ENCODE results near the gene ST3GAL4.
"Not testable (repeated sequence)": the region's sequence is repeated elsewhere in the genome, so short reads cannot be mapped to it uniquely, and the experiment has no call there.

ST3GAL4 gene

GRCh38 chr11:126347751-126348668 lies 7.5 kb upstream of the ST3GAL4 start:
- no peak for DNase-seq

DNA sequence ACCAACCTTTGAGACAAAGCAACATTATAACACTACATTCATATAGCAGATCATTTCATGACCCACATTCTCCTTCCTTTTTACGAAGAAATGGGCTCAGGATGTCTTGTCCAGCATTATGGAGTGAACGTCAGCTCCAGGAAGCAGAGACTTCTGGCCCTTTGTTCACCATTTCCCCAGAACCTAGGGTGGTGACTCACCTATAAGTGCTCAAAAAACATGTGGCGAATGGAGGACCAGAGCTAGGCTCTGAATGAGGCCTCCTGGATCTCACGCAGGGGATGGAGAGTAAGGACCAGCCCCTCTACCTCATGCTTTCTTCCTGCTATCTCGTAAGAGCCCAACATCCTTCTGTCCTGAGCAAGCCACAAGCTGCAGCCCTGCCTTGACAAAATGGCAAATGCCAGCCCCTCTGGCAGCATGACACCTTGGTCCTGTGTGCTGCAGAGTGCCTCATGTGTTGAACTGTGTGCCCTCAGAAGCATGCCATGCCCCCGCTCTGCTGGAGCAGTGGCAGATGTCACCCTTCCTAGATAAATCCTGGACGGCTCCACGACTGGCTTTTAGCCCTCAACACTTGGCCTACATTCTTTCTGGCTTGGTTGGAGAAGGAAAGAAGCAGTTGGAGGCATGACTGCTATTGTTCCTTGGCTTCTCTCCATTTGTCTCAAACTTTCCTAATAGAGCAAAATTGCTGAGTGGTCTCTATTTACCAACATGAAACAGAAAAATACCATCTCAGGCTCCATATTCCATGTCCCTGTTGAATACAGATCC lies 6.5 kb upstream of the ST3GAL4 start:
- peak; percentile 71 for DNase-seq

DNA sequence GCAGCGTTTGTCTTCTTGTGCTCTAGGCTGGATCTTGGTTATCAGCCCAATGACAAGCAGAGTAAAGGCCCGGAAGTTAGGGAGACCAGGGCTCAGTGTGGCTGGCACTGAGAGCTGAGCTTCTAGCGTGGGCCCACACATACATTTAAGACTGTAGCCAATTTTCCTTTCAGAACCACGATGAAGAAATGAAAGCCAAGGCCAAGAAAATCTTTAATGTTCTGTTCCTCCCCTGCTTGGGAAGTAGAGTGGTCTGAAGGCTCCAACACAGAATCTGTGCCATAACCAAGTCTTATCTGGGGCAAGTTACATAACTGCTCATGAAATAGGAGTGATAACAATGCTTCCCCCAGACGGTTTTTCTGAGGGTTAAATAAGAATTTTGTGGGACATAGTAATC lies 4.7 kb upstream of the ST3GAL4 start:
- no peak for DNase-seq

DNA sequence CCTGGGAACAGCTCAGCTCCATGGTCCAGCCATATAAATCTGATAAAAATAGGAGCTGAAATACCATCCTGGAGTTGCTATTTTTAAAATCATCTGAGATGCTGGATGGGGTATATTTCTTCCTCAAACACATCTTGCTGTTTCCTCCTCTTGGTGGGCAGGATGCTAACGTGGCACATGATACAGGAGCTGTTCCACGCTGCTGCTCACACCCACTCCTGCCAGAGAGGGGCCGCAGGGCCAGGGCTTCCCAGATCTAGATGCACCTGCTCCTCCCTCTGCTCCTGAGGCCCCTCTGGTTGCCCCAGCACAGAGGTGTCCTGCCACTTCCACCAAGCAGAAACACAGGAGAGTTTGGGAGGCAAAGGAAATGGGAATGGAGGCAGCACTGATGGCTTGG lies 3.3 kb upstream of the ST3GAL4 start:
- no peak for DNase-seq

- no peak for DNase-seq
Observed at GRCh38 chr11:126352934-126353801, 2.3 kb upstream of the ST3GAL4 start.

DNA sequence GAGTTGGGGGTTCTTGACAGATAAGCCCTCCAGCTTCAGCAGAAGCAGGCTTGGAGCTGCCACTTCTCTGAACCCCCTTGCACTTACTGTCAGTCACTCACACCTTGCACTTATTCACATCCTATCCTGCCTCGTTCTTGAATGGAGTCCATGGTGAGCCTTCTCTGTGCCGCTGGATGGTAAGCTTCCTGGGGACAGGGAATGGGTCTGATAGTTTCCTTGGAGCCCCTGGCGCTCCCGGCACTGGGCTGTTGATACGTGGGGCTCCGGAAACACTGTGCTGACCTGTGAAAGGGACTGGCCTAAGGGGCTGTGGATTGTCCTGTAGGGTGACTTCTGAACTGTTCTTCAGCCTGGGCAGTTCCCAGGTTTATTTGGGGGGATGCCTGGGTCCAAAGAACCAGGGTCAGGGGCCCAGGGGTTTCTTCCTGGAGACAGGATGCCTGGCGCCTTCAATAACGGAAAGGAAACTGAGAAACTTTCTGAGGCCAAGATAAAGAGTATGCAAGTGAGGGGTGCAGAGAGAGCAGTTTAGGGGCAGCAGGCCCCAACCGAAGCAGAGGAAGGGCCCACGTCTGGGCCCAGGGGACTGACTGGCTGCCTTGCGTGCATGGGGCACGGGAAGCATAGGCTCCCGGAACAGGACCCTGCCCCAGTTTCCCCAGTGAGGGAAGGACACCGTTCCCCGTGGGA lies 709 bp upstream of the ST3GAL4 start:
- no peak for DNase-seq

DNA sequence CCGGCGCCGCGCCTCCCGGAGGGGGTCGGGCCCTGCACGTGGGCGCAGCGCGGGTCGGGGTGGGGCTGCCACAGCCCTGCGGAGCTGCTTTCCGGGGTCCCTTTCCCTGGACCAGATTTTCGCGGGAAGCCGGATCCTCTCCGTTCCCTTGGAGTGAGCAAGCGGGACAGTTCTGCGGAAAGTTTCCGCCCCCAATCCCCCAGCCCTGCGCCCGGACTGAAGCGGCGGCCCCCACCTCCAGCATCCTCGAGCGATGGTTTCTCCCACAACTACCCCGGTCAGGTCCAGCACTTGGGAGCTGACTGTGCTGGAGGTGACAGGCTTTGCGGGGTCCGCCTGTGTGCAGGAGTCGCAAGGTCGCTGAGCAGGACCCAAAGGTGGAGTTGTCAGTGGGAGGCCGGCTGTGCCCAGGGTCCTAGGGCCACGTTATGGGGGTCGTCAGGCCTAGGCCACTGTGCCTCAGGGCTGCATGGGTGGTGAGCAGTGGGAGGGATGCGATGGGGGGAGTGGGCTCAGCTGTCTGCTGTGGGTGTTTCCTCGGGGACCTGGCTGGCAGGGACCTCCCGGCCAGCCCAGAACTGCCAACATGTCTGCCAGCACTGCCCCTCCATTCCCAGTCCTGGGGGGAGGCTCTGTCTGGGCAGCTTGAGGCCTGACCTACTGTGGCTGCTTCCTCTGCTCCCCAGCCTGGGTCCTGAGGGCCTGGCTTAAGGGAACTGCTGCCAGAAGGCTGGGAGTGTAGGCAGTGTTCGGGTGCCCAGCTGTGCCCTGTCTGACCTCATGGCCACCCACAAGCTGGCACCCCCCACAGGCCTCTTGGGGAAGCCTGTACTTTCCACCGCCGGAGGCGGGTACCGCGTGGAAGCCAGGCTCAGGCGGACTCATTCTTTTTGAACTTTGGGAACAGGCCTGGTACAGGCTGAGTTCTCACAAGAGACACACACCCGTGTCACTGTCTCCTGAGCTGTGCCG lies 726 bp downstream of the ST3GAL4 start:
- no peak for DNase-seq

GRCh38 chr11:126357055-126357962 lies 1.8 kb downstream of the ST3GAL4 start:
- DNase-seq: no peak

DNA sequence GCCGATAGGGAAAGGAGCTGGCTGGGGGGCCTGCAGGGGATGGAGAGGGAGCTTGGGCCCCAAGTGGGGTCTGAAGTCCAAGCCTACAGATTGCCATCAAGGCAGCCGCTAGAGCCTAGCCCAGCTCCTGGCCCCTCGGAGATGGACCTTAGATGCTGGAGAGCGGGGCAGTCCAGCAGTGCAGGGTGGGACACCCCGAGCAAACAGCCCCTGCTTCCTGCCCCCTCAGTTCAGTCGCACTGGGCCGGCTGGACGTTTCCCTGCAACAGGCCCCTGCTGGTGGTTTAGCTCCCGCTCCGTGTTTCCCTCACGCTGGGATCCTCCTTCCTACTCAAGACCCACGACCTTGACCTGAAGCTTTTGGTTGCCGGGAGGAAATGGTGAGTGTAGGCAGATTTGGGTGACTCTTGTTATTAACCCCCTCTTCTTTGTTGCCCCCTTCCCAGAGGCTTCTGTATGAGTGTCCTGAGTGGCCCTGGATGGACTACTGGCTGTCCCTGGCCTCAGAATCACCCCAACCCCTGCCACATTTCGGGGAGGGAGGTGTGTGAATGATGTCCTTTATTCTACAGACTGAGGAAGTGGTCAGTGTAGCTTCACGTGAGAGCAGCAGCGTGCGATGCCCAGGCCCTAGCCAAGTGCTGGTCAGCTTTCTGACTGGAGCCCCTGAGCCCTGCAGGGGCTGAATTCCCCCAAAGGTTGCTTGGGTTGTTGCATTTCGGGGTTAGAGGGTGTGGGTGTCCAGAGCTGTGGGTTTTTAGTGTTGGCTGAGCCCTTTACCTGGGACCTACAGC lies 2.7 kb downstream of the ST3GAL4 start:
- DNase-seq: no peak

DNA sequence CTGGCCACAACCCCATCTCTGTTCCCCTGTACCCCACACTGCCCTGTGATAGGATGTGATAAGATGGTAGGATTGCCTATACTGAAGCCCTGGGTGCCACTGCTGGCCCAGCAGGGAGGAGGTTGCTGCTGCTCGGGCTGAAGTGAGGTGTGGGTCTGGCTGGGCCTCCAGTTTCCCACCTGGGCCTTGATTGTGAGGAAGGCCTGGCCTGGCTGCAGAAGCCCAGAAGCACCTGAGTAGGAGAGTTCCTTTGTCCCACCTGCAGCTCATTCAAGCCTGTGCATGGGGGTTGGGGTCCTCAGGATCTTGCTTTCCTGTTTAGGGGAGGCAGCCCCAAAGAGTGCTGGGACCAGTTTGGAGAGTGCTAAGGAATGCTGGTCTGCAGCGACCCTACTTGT lies 3.3 kb downstream of the ST3GAL4 start:
- DNase-seq: no peak

DNA sequence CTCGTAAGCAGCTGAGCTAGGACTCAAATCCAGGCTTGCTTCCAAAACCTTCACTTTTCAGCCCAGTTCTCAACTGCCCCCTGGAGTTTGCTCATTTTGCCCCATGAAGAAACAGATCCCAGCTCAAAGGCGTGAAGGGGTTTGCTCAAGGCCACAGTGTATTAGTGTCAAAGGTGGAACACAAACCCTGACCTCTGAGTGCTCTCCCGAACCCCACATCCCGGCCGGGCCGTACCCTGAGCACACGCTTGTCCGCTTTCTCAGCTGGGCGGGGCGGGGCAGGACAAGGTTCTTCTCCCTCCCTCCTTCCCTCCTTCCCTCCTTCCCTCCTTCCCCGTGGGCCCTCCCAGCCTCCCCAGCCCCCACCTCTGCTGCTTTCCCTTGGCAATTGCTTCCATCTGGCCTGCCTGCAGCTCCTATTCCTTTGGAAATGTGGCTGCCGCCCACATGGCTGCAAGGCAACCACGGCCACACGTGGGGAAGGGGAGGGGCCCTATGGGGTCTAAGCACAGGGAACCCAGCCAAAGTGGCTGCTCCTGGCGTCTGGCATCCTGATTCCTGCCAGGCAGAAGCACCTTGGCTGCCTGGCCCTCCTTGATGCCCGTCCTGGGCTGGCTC lies 4.1 kb downstream of the ST3GAL4 start:
- peak; percentile 90 for DNase-seq

DNA sequence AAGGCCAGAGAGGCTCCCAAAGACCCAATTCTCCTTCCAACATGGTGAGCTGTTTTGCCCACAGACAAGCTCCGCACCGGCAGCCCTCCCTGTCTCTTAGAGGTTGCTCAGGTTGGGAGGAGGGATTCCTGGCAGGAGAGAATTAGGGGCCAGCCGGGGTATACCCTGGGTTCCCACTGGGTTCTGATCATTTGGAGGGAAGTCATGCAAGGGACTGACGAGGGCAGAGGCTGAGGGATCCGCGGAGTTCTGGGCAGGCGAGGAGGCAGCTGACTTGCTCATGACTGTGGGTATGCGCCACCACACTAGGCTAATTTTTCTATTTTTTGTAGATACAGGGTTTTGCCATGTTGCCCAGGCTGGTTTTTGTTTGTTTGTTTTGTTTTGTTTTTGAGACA lies 4.6 kb downstream of the ST3GAL4 start:
- no peak for DNase-seq

DNA sequence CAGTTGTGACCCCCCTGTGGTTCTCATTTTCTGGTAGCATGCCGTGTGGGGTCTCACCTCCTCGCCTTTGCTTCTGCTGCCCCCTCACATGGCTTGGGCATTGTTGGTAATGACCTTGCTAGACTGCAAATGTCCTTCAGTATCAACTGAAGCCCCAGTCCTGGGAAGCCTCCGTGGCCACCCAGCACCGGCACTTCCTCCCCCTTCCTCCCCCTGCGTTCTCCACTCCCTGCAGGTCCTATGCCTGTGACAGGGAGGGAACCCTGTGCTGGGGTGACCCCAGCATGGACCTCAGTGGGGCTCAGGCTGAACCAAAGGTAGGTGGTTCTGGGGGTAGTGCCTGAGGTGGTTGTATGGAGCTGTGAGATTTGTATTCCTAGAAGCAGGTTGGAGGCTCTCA lies 5.9 kb downstream of the ST3GAL4 start:
- DNase-seq: no peak

DNA sequence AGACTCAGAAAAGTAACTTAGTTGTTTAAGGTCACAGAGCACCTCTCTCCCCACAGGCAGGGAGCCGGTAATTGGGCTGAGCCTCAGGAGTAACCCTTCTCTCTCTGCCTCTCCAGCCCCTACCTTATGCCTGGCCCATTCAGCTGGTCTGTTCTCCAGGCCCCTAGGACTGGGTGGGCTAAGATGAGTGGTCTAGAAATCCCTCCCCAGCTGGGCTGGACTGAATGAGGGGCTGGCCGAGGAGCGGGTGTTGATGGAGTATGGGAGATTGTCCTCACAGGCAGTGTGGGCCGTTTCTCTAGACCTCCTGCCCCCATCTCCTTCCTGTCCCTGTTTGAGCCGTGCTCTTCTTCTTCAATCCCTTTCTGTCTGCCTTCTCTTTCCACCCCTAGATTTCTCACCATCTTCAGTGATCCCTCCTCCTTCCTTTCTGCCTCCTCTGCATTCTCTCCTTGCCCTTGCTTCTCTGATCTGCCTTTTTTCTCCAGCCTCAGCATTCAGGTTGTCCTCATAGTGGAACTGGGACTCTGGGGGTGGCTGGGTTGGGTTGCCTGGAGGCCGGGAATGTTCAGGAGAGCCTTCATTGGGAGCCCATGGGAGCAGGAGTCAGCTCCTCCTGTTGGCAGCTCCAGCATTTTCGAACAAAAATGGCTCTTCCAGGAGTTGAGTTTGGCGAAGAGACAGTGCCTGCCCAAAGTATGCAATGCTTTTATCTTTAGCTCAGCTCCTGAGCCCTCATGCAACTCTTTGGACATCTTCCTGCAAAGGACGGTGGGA lies 7.6 kb downstream of the ST3GAL4 start:
- DNase-seq: no peak

DNA sequence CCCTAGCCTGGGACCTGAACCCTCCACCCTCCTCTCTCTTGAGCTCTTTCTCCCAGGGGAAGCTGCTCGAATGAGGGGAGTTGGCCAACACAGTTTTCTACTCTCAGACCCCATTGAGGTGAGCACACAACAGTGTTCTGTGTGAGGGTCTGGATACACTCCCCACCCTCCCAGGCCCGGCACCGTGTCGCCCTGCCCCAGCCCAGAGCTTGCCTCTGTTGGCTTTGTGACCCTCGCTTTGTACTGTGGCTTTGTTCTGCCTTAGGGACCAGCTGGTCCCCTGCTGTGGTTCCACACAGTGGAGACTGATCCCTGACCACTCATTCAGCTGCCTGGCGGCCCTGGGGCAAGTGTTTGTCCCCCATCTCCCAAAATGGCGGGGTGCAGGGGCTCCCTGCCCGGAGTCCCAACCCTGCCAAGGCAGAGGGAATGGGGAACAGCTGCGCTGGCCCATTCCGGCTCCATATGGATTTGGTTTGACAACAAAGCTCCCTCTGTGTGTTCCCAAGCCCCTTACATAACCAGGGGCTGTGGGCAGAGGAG lies 8.3 kb downstream of the ST3GAL4 start:
- DNase-seq: peak; percentile 64

GRCh38 chr11:126364735-126365134 lies 9.2 kb downstream of the ST3GAL4 start:
- DNase-seq: not testable (repeated sequence)

- DNase-seq: not testable (repeated sequence)
Observed at GRCh38 chr11:126365508-126365907, 10.0 kb downstream of the ST3GAL4 start.

Measured in right hindlimb (tissue), 1 donor.